Heart left ventricle (tissue), 13 donors: ENCODE measurements around the gene TMEM217.
A peak's percentile ranks its signal among the peaks of the same experiment; 100 is the strongest.

Experiments
- CTCF ChIP-seq, 12 donors: fragments of 200-600 bp; sonication (generic) in 4 of 12; IDR thresholded peaks; one replicate each; pipeline versions ENCODE4 v1.5.0 to v1.8.0; 2018 to 2022; ENCODE audit warnings: antibody characterized with exemption in 12 of 12, mild to moderate bottlenecking in 5 of 12
- POLR2A ChIP-seq, 2 donors: fragments of 450-650 bp; IDR thresholded peaks; one replicate each; pipeline ENCODE4 v1.6.1; 2017; ENCODE audit warnings: antibody characterized with exemption in 2 of 2, mild to moderate bottlenecking in 2 of 2, moderate library complexity in 2 of 2
- donor health status: ischemic (EF 13 %, LVEDD 7.1; RV severe dilation, severe dysfunction).
- donor health status: DM: no; HTN: yes; CAD: no.
- donor health status: DM: no; HTN: no; CAD: no.
- donor health status: ischemic (EF 25% LVEDD 6.9; RV normal size, moderate dysfunction).
- donor health status: ischemic (EF 25% LVEDD 5.7; RV mildly dilated, moderate dysfunction).
- donor health status: ischemic (EF 35%, LVEDD 5.7; RV mildly dilated, moderate dysfunction).
- donor health status: nonischemic (EF 11% LVEDD 7.7; RV severe dilation, severe dysfunction).
- donor health status: DM: yes; HTN: yes; CAD: no.
- donor health status: PGD.
- donor health status: ischemic (EF 29% LVEDD 5.4; RV normal size, mild dysfunction).
- donor health status: nonischemic (EF 23%, LVEDD 6.1; RV moderate dilation, normal function).

- TF ChIP-seq CTCF (IDR thresholded peaks at IDR 0.05) (peak in 3 of 12 donors; percentile 7 to 10 (median 10)), POLR2A (IDR thresholded peaks at IDR 0.05) (no peak)
These were observed 48.8 kb upstream of the TMEM217 start for GRCh38 chr6:37306624-37307222.
